ENCODE results near the gene UBE2F.
"Not testable (repeated sequence)": the region's sequence is repeated elsewhere in the genome, so short reads cannot be mapped to it uniquely, and the experiment has no call there.

The UBE2F gene

GRCh38 chr2:238057696-238058575, 91.1 kb downstream of the UBE2F start:
- DNase-seq, result not testable (repeated sequence)

GRCh38 chr2:238059505-238059904, 92.7 kb downstream of the UBE2F start:
- no peak for DNase-seq

GRCh38 chr2:238060096-238060541, 93.3 kb downstream of the UBE2F start:
- DNase-seq, result no peak

- peak; percentile 96 for DNase-seq
These were observed 93.9 kb downstream of the UBE2F start, which contains the start of gene SCLY for GRCh38 chr2:238060542-238061314. Gene SCLY (plus strand): TSS chr2:238061001. CDS start chr2:238061055, 54 bp downstream.

GRCh38 chr2:238061315-238062202, 94.7 kb downstream of the UBE2F start:
- DNase-seq, result peak; percentile 21

- no peak for DNase-seq
These were observed 96.8 kb downstream of the UBE2F start for GRCh38 chr2:238063414-238064189.

GRCh38 chr2:238064376-238064775, 97.6 kb downstream of the UBE2F start:
- no peak for DNase-seq

GRCh38 chr2:238065071-238065846, 98.4 kb downstream of the UBE2F start:
- no peak for DNase-seq

GRCh38 chr2:238066218-238066617, 99.4 kb downstream of the UBE2F start:
- no peak for DNase-seq

GRCh38 chr2:238066718-238067117, 99.9 kb downstream of the UBE2F start:
- not testable (repeated sequence) for DNase-seq

- DNase-seq, result no peak
These were observed 101.1 kb downstream of the UBE2F start for GRCh38 chr2:238067939-238068338.

GRCh38 chr2:238069021-238069709, 102.4 kb downstream of the UBE2F start:
- DNase-seq, result no peak

GRCh38 chr2:238069877-238070276, 103.1 kb downstream of the UBE2F start:
- DNase-seq, result no peak

GRCh38 chr2:238075397-238075796, 108.6 kb downstream of the UBE2F start:
- no peak for DNase-seq

- DNase-seq, result no peak
These were observed 110.5 kb downstream of the UBE2F start for GRCh38 chr2:238077292-238077691.

- DNase-seq, result no peak
These were observed 113.1 kb downstream of the UBE2F start for GRCh38 chr2:238079874-238080327.

GRCh38 chr2:238080518-238080917, 113.7 kb downstream of the UBE2F start:
- DNase-seq, result no peak

GRCh38 chr2:238081150-238081549, 114.3 kb downstream of the UBE2F start:
- DNase-seq, result no peak

- no peak for DNase-seq
These were observed 114.7 kb downstream of the UBE2F start for GRCh38 chr2:238081561-238081960.

GRCh38 chr2:238082151-238082550, 115.3 kb downstream of the UBE2F start:
- no peak for DNase-seq
